IMR-90 (cell line): ENCODE data around the gene CDKN2D.

ENCODE experiments used
- BHLHE40 ChIP-seq: fragments of 150-350 bp; IDR thresholded peaks from 2 replicates; pipeline ENCODE4 v1.6.1; 2016; ENCODE audit warnings: mild to moderate bottlenecking, low read depth, low read length
- CEBPB ChIP-seq: IDR thresholded peaks from 2 replicates; pipeline ENCODE4 v1.6.1; 2012; ENCODE audit warnings: low read depth, low read length, improper control_type of control experiment
- CHD1 ChIP-seq: IDR thresholded peaks from 2 replicates; pipeline ENCODE4 v1.6.1; 2012; ENCODE audit warnings: low read depth, low read length, improper control_type of control experiment
- CTCF ChIP-seq: conservative IDR thresholded peaks from 2 replicates; pipeline ENCODE4 v1.5.1; 2012; ENCODE audit warnings: mild to moderate bottlenecking, low read depth, low read length, improper control_type of control experiment
- FOS ChIP-seq: fragments of 150-350 bp; IDR thresholded peaks from 2 replicates; pipeline ENCODE4 v1.6.1; 2016; ENCODE audit warnings: low read depth, low read length
- MAFK ChIP-seq: IDR thresholded peaks from 2 replicates; pipeline ENCODE4 v1.6.1; 2012; ENCODE audit warnings: low read depth, low read length, improper control_type of control experiment
- MXI1 ChIP-seq: IDR thresholded peaks from 2 replicates; pipeline ENCODE4 v1.6.1; 2012; ENCODE audit warnings: low read depth, mild to moderate bottlenecking, low read length, moderate library complexity, borderline replicate concordance
- NFE2L2 ChIP-seq: fragments of 150-350 bp; IDR thresholded peaks from 2 replicates; pipeline ENCODE4 v1.6.1; 2016; ENCODE audit warnings: low read depth, mild to moderate bottlenecking, low read length
- POLR2A ChIP-seq: IDR thresholded peaks from 2 replicates; pipeline ENCODE4 v1.6.1; 2012; ENCODE audit warnings: mild to moderate bottlenecking, low read depth, low read length
- RAD21 ChIP-seq: IDR thresholded peaks from 2 replicates; pipeline ENCODE4 v1.6.1; 2012; ENCODE audit warnings: low read length, improper control_type of control experiment
- SMC3 ChIP-seq: fragments of 150-350 bp; IDR thresholded peaks from 2 replicates; pipeline ENCODE4 v1.6.1; 2016; ENCODE audit warnings: low read depth, mild to moderate bottlenecking, antibody characterized with exemption, low read length, moderate library complexity
- USF2 ChIP-seq: fragments of 150-350 bp; IDR thresholded peaks from 2 replicates; pipeline ENCODE4 v1.6.1; 2017; ENCODE audit warnings: mild to moderate bottlenecking, antibody characterized with exemption, low read length, low read depth

- TF ChIP-seq CTCF (no peak), USF2 (no peak), POLR2A (no peak), BHLHE40 (no peak), FOS (no peak), CHD1 (no peak), CEBPB (no peak), MXI1 (no peak), NFE2L2 (no peak), RAD21 (no peak), MAFK (no peak), SMC3 (no peak)
Measured at GRCh38 chr19:10544242-10544752, 24.5 kb downstream of the CDKN2D start.
